ENCODE data around the gene CMTM5.

Gene CMTM5

GRCh38 chr14:23406725-23407355, 30.0 kb downstream of the CMTM5 start:
- no peaks in the 10 kb centered on the region for H3K79me2 ChIP-seq (ENCODE audit: control insufficient read depth, low read length)
- no peak overlapping the region for H3K27ac ChIP-seq (ENCODE audit: low read depth, low read length)
- H4K20me1 ChIP-seq (ENCODE audit: control insufficient read depth, insufficient read depth, low read depth, low read length), result no peaks in the 10 kb centered on the region
- no peaks in the 10 kb centered on the region for H3K4me1 ChIP-seq (ENCODE audit: control insufficient read depth, low read length)
- TF ChIP-seq EZH2phosphoT487 (IDR thresholded peaks at IDR 0.05; ENCODE audit: borderline replicate concordance, low read length), result no peak
- no peak for TF ChIP-seq CTCF (IDR thresholded peaks at IDR 0.05; ENCODE audit: low read depth, low read length, poor library complexity, severe bottlenecking)
- no peaks in the 10 kb centered on the region for H3K27me3 ChIP-seq (ENCODE audit: control insufficient read depth, low read length)
- no peak overlapping the region for H3K4me2 ChIP-seq (ENCODE audit: low read length)
- no peak overlapping the region for H3K4me3 ChIP-seq (ENCODE audit: low read length)
- H3K9me3 ChIP-seq (ENCODE audit: control insufficient read depth, insufficient read depth, low read length), result no peaks in the 10 kb centered on the region
- H3K36me3 ChIP-seq (ENCODE audit: control insufficient read depth, low read length), result no peaks in the 10 kb centered on the region
- no peaks in the 10 kb centered on the region for H3K9me2 ChIP-seq (replicated peaks; ENCODE audit: control insufficient read depth, low read length)
- no peaks in the 10 kb centered on the region for H3F3A ChIP-seq (ENCODE audit: control insufficient read depth, insufficient read depth)

GRCh38 chr14:23407516-23408306, 30.9 kb downstream of the CMTM5 start, which contains the start of gene MYH6:
Gene MYH6, minus strand, starts transcription at chr14:23408273. Its CDS starts 1,050 bp downstream, at chr14:23407223.
- TF ChIP-seq EZH2phosphoT487 (IDR thresholded peaks at IDR 0.05; ENCODE audit: borderline replicate concordance, low read length) (no peak), CTCF (IDR thresholded peaks at IDR 0.05; ENCODE audit: low read depth, low read length, poor library complexity, severe bottlenecking) (no peak)
- Histone ChIP-seq H4K20me1 (ENCODE audit: control insufficient read depth, insufficient read depth, low read depth, low read length) (no peaks in the 10 kb centered on the region), H3K9me3 (ENCODE audit: control insufficient read depth, insufficient read depth, low read length) (no peaks in the 10 kb centered on the region), H3K4me1 (ENCODE audit: control insufficient read depth, low read length) (no peaks in the 10 kb centered on the region), H3K4me3 (ENCODE audit: low read length) (no peak within 1 kb of the TSS), H3K27ac (ENCODE audit: low read depth, low read length) (no peak within 1 kb of the TSS), H3K27me3 (ENCODE audit: control insufficient read depth, low read length) (no peaks in the 10 kb centered on the region), H3K79me2 (ENCODE audit: control insufficient read depth, low read length) (no peaks in the 10 kb centered on the region), H3K9me2 (replicated peaks; ENCODE audit: control insufficient read depth, low read length) (no peaks in the 10 kb centered on the region), H3K36me3 (ENCODE audit: control insufficient read depth, low read length) (no peaks in the 10 kb centered on the region), H3K4me2 (ENCODE audit: low read length) (no peak within 1 kb of the TSS), H3F3A (ENCODE audit: control insufficient read depth, insufficient read depth) (no peaks in the 10 kb centered on the region)

GRCh38 chr14:23408307-23408630, 31.4 kb downstream of the CMTM5 start:
- no peak for TF ChIP-seq EZH2phosphoT487 (IDR thresholded peaks at IDR 0.05; ENCODE audit: borderline replicate concordance, low read length)
- no peak for TF ChIP-seq CTCF (IDR thresholded peaks at IDR 0.05; ENCODE audit: low read depth, low read length, poor library complexity, severe bottlenecking)
- Histone ChIP-seq H4K20me1 (ENCODE audit: control insufficient read depth, insufficient read depth, low read depth, low read length) (no peaks in the 10 kb centered on the region), H3K9me3 (ENCODE audit: control insufficient read depth, insufficient read depth, low read length) (no peaks in the 10 kb centered on the region), H3K4me1 (ENCODE audit: control insufficient read depth, low read length) (no peaks in the 10 kb centered on the region), H3K9me2 (replicated peaks; ENCODE audit: control insufficient read depth, low read length) (no peaks in the 10 kb centered on the region), H3K36me3 (ENCODE audit: control insufficient read depth, low read length) (no peaks in the 10 kb centered on the region), H3K4me2 (ENCODE audit: low read length) (no peak overlapping the region), H3K79me2 (ENCODE audit: control insufficient read depth, low read length) (no peaks in the 10 kb centered on the region), H3K27me3 (ENCODE audit: control insufficient read depth, low read length) (no peaks in the 10 kb centered on the region), H3K4me3 (ENCODE audit: low read length) (no peak overlapping the region), H3K27ac (ENCODE audit: low read depth, low read length) (no peak overlapping the region), H3F3A (ENCODE audit: control insufficient read depth, insufficient read depth) (no peaks in the 10 kb centered on the region)

Data from DOHH2 (cell line).